ENCODE data around the gene SLIT3.
A peak's percentile ranks its signal among the peaks of the same experiment; 100 is the strongest.

Gene SLIT3

GRCh38 chr5:168723037-168723436 lies 577.9 kb downstream of the SLIT3 start:
- DNase-seq, result no peak

GRCh38 chr5:168721966-168722365 lies 579.0 kb downstream of the SLIT3 start:
- no peak for DNase-seq

DNA sequence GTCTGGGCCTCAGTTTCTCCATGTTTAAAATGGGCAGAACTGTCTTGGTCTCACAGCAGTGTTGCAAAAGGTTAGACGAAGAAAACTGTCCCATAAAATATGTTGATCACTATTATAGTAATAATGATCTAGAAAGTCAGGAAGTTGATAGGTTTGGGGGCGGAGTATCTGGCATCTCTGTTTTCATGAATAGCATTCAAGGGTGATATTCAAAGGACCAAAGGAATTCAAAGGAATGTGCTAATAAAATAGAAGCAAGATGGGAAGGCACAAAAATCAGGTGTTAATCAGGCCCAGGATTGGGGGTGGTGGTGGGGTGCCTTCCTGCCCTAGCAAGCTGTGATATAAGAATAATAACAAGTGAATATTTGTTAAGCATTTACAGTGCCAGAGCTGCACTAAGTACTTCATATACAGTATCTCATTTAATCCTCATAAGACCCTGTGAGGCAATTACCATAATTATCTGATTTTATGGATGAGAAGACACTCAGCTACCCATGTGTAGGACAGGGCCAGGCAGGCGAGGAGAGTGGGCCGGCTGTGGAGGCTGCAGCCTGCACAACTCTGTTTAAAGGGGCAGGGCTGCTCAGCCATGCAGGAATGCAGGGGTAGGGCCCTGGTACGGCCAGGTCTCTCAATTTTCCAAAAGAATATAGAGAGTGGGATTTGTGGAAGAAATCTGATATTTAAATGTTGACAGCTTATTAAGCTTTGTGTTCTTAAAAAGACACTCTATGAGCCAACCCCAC lies 579.8 kb downstream of the SLIT3 start:
- DNase-seq, result no peak

DNA sequence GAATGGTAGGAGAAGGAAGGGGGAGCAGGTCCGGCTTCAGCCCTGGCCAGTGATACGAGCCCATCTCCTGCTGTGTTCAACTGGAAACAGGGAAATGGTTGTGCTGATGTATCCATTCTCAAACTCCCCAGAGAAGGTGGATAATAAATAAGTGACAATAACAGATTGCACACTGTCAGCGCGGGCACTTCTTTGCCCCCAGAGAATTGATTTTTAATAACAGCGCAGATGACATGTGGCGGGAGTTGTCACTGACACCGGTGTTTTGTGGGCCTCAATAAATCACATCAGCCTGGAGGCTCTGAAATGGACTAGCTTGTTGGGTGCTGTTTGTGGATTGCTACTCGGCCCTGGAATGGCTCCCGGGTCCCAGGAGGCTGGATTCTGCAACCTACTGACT lies 580.4 kb downstream of the SLIT3 start:
- DNase-seq, result no peak

- no peak for DNase-seq
Measured at GRCh38 chr5:168714046-168714445, 586.9 kb downstream of the SLIT3 start.

DNA sequence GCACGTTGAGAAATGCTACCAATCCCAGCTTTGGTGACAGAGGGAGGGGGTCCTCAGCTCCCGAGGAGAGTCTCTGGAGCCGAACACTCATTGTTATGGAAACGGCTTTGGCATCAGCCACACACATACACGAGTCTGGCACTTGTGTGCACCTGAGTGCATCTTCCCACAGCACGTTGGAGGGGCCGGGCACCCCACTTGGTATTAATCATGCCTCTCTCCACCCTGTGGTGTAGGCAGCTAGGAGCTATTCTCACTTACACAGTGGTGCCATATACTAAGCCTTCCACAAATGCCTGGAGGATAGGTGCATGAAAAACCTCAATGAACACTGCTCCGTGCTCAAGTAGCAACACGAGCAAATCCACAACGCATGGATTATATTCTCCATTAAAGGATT lies 587.9 kb downstream of the SLIT3 start:
- peak in 17 of 56 donors; percentile 3 to 59 (median 22) for DNase-seq

DNA sequence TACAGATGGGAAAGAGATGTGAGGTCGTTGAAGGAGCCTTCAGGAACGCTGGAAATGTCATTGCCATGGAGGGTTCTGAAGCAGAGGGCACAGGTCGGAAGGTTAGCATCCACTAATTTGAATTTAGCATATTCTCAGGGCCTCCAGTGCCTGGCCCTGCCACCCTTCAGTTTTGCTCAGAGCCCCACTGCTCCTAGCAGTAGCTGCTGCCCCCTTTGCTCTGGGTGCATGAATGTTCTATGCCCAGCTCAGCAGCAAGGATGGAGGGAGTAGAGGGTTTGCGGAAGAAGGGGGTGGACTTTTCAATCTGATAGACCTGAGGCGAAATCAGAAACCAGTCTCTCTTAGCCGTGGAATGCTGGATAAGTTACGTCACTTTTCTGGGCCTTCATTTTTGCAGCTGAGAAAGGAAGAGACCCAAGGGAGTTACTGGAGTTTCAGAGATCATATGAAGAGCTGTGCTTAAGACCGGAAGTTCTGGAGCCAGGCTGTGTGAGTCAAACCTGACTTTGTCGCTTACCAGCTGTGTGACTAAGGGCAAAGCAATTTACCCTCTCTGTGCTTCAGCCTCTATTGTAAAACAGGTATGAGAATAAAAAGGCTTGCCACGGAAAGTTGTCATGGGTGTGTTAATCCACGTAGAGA lies 588.5 kb downstream of the SLIT3 start:
- DNase-seq, result no peak

DNA sequence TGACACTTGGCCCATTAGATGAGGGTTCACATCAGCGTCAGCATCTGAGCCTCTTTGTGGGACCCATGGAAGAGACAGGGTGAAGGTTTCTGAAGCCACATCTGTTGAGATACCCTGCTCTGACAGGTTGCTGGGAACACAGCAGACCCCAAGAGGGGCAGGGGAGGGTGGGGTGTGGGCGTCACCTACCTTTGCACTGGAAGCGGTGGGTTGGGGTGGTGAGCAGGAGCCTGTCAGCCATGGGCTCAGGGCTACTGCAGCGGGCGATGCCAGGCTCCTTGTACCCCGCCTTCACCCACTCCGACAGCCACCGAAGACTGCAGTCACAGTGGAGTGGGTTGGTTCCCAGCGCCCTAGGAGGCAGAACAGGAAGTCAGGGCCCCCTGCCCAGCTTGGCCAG lies 590.2 kb downstream of the SLIT3 start:
- DNase-seq, result no peak

- no peak for DNase-seq
Measured at GRCh38 chr5:168707716-168708695, 592.9 kb downstream of the SLIT3 start.

DNA sequence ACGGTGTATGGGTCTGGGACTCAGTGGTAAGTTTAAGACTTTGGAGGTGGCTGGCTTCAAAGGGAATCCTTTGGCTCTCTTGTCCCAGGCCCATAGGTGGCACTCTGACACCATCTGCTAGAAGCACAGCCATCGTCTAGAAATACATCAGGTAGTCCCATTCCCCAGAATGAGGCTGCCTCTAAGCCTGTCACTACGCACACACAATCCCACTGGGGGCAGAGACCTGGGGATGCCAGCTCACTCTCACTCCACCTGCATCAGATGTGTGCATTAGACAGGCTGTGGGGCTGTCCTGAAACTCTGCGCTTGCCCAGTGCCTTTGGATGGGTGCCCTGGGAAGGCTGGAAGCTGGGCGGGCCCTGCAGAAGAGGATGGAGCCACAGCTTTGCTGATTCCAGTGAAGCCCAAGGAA lies 594.3 kb downstream of the SLIT3 start:
- peak in 42 of 56 donors; percentile 5 to 70 (median 28) for DNase-seq

DNA sequence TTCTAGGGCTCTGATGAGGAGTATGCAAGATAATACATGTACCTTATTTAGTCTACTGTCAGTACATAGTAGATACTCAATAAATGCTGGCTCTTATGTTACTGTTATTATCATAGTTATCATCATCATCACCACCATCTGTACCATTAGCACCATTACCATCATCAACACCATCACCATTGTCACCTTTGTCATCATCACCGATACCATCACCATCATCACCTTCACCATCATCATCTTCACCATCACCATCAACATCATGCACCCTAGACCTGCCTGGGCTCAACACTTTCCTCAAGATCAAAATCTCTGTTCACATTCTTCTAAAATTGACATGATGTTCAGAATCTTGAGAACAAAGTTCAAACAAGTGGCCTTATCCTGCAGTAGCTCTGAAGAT lies 595.6 kb downstream of the SLIT3 start:
- no peak for DNase-seq

- no peak for DNase-seq
Measured at GRCh38 chr5:168702511-168702910, 598.4 kb downstream of the SLIT3 start.

DNA sequence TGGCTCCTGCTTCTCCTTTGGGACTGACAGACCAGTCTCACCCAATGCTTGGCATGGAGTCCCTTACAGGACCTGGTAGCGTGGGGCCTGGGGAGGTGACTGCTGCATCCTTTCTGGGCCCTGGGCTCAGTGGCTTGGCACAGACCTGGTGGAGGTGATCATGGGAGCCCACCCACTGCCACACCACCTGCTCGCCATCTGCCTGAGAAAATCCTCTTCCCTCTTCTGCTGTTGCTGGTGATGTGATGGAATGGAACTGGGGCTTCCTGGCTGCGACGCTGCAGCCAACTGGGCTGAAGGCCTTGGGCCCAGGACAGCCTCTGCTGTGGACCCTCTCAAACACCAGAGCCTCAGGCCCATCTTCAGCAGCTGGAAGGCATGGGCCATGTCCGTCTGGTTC lies 599.3 kb downstream of the SLIT3 start:
- no peak for DNase-seq

DNA sequence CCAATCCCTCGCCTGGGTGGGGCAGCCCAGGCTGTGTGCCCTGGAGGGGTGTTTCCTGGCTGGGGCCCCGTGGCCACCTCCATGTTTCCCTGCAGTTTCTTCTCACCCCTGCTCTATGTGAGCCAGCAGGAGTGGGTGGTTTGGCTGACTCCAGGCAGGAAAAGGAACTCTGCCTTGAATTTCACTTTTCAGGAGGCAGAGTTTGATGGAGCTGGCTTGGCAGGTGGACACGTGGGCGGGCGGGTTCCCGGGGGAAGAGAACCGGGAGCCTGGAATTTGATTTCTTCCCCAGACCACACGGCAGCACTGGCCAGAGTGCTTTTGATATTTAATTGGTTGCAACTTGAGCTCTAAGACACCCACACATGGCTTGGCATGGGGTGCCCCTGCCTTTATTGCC lies 601.9 kb downstream of the SLIT3 start:
- peak in 2 of 56 donors; percentile 12 to 14 for DNase-seq

DNA sequence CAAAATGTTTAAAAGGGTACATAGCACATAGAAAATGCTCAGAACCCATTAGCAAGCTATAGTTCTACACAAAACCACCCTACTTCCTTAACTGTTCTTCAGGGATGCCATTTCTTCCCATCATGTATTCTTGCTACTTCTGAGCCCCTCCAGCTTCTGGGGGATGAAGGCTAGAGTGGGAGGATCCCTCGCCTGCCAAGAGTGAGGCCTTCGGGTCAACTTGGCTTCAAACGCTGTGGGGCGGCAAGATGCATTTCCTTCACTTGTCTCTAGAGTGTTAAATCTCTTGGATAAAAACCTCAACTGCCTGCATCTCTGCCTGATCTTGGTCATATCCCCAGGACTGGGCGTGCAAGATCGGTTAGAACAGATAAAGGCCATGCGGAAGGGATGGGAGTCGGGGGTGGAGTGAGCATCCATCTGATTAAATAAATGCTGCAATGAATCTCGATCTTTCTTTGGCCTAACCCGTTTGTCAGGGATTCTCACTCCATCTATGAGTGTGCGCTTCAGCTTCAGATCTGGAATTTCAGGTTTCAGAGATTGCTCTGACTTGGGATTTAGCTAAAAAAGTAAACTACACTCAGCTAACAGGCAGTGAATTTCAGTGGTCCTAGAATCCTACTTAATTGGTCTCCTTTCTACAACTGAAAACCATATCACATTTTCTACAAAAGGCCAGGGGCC lies 603.8 kb downstream of the SLIT3 start:
- DNase-seq, result no peak

DNA sequence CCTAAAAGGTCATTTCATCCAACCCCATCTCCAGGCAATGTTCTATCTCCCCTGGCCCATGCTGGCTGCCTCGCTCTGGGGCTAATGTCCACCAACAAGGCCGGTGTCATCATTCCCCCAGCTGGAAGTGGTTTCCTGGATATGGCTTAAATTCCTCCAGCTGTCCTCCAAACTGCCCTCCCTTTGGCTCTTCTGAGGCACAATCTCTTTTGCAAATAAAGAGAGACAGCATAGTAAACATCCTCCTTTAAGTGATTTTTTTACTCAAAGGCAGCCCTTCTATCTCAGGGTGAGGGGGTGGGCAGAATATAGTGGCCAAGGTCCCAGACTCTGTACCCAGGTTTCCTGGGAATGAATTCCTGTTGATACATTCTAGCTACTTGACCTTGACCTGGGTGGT lies 604.3 kb downstream of the SLIT3 start:
- no peak for DNase-seq

- no peak for DNase-seq
Measured at GRCh38 chr5:168695301-168695835, 605.6 kb downstream of the SLIT3 start.

DNA sequence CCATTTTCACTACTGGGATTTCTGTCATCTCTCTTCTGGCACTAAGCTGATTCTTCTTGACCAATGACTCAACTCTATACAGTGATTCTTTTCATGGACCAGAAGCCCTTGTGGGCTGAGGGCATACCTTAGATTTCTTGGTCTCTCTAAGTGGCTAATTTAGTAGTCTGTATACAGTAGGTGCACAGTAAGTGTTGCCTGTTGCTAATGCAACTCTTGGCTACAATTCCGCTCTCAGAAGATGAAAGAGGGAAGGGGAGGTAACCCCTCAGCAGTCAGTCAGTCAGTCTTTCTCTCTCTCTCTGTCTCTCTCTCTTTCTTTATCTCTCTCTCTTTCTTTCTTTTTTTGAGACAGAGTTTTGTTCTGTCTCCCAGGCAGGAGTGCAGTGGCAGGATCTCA lies 606.6 kb downstream of the SLIT3 start:
- DNase-seq, result no peak

- DNase-seq, result no peak
Measured at GRCh38 chr5:168693883-168694282, 607.1 kb downstream of the SLIT3 start.

DNA sequence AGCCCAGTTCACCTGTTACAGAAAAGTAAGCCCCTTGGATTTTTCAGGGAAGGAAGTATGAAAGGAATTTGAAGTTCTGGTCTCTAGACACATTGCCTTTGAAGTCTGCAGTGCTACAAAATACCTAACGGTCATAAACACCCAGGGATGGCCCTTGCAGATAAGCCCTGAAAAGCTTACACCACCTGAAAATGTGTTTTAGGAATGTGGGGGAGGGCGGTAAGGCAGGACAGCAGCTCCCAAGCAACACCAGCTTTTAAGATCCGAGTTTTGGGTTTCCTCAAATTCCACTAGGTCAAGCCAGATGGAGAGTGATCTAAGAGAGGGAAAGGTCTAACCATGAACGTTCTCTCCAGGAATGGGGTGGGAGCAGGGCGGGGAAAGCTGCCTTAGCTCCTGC lies 607.6 kb downstream of the SLIT3 start:
- DNase-seq, result no peak

DNA sequence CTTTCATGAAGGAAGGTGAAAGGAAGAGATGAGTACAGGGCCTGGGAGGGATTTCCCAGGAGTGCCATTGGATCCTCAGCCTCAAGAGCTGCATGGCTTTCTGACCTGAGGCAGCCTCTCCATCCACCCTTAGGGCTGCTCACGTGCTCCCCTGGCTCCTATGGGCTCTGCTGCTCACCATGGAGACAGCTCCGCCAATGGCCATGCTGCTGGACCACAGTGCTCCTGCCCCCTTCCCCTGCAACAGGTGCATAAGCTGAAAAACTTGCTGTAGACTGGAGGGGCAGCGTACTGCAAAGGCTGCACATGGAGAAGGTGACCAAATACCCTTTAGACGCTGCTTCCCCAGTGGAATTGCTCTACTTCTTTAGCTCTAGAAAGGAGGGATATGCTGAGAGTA lies 609.0 kb downstream of the SLIT3 start:
- DNase-seq, result no peak
